Left lung (tissue), 10 donors: ENCODE measurements around the gene SH3YL1. TPM values are rescaled to one million over a fixed set of nuclear protein-coding genes. Genes with fewer than 3 reads are reported as not detected.

ENCODE experiments used
- ATAC-seq: fragments of 200-7000 bp; cut with Tn5 transposase; one replicate; pipeline ENCODE4 v1.9.1; 2020; ENCODE audit warnings: moderate library complexity
- DNase-seq, 4 donors: peaks; one replicate each; pipeline ENCODE4 v3.0.0-alpha.2; 2013 to 2020
- H3K27ac ChIP-seq, 2 donors: fragments of 200-600 bp; sonication (generic) in 1 of 2; one replicate each; pipeline versions ENCODE4 v1.5.0 to v1.8.0; 2020 to 2021
- H3K27me3 ChIP-seq, 2 donors: fragments of 200-600 bp; sonication (generic) in 1 of 2; one replicate each; pipeline versions ENCODE4 v1.5.0 to v1.8.0; 2020 to 2021
- H3K36me3 ChIP-seq, 2 donors: fragments of 200-600 bp; sonication (generic) in 1 of 2; one replicate each; pipeline versions ENCODE4 v1.5.0 to v1.8.0; 2020 to 2021
- H3K4me1 ChIP-seq, 2 donors: fragments of 200-600 bp; one replicate each; pipeline ENCODE4 v1.8.0; 2021
- H3K4me3 ChIP-seq, 2 donors: fragments of 200-600 bp; sonication (generic) in 1 of 2; one replicate each; pipeline versions ENCODE4 v1.5.0 to v1.8.0; 2020 to 2021; ENCODE audit warnings: mild to moderate bottlenecking in 1 of 2
- H3K9me3 ChIP-seq, 2 donors: fragments of 200-600 bp; sonication (generic) in 1 of 2; one replicate each; pipeline versions ENCODE4 v1.5.0 to v1.8.0; 2020 to 2021
- CTCF ChIP-seq, 2 donors: fragments of 200-600 bp; sonication (generic) in 1 of 2; IDR thresholded peaks; one replicate each; pipeline versions ENCODE4 v1.5.0 to v1.8.0; 2021; ENCODE audit warnings: antibody characterized with exemption in 2 of 2
- intact Hi-C, 2 donors: fragments of 100-400 bp; cut with DNase I; formaldehyde crosslinking; loops; one replicate each; pipeline versions ENCODE4 v1.11.2 to v1.14.2; 2022
- polyA plus RNA-seq, 6 donors: library from polyadenylated mRNA; unstranded; fragments of 120-200 nt; gene quantifications; one replicate each; pipeline ENCODE4 v1.2.1, GENCODE V29; 2013; ENCODE audit not compliant: insufficient read length in 6 of 6
- total RNA-seq, 2 donors: library from RNA; stranded (reverse); fragmentation: NEBNext Ultra II Directional; extraction: Animal tissue kit (Norgen Biotek cat#: 25700); gene quantifications; one replicate each; pipeline ENCODE4 v1.2.1, GENCODE V29; 2021
- donor health status: DM: no; HTN: yes; CAD: no.
- donor health status: DM: no; HTN: no; CAD: no.

The SH3YL1 gene
- total and polyA plus RNA-seq, 8 donors, result 49.1 to 157 (median 112) TPM

- Histone ChIP-seq H3K4me1 (no peaks in the 10 kb centered on the region), H3K9me3 (no peaks in the 10 kb centered on the region), H3K27ac (no peak overlapping the region), H3K27me3 (no peaks in the 10 kb centered on the region), H3K4me3 (no peak overlapping the region), H3K36me3 (peaks cover 0 to 50% of the 10 kb centered on the region in 2 donors)
- no peak for TF ChIP-seq CTCF (IDR thresholded peaks at IDR 0.05)
- intact Hi-C loops, result no loop called here
- no peak for DNase-seq
- ATAC-seq, result no peak
These were observed 39.7 kb downstream of the SH3YL1 start for GRCh38 chr2:223971-224760.

- intact Hi-C loops, result no loop called here
- peaks cover 0 to 51% of the 10 kb centered on the region in 2 donors for H3K36me3 ChIP-seq
- H3K27ac ChIP-seq, result no peak overlapping the region
- no peaks in the 10 kb centered on the region for H3K9me3 ChIP-seq
- H3K4me1 ChIP-seq, result no peaks in the 10 kb centered on the region
- DNase-seq (no peak), ATAC-seq (no peak)
- no peak for TF ChIP-seq CTCF (IDR thresholded peaks at IDR 0.05)
- no peak overlapping the region for H3K4me3 ChIP-seq
- H3K27me3 ChIP-seq, result no peaks in the 10 kb centered on the region
These were observed 40.4 kb downstream of the SH3YL1 start for GRCh38 chr2:223451-223850.

- peaks cover 0 to 20% of the 10 kb centered on the region in 2 donors for H3K36me3 ChIP-seq
- intact Hi-C loops, result no loop called here
- ATAC-seq (no peak), DNase-seq (no peak)
- no peak overlapping the region for H3K27ac ChIP-seq
- peaks cover 0 to 4% of the 10 kb centered on the region in 2 donors for H3K9me3 ChIP-seq
- TF ChIP-seq CTCF (IDR thresholded peaks at IDR 0.05), result no peak
- H3K4me1 ChIP-seq, result no peaks in the 10 kb centered on the region
- peaks cover 0 to under 1% of the 10 kb centered on the region in 2 donors for H3K27me3 ChIP-seq
- no peak overlapping the region for H3K4me3 ChIP-seq
These were observed 47.8 kb downstream of the SH3YL1 start for GRCh38 chr2:216068-216467.

GRCh38 chr2:213932-214693 is 49.7 kb downstream of the SH3YL1 start:
- Histone ChIP-seq H3K27ac (no peak overlapping the region), H3K9me3 (peaks cover 0 to 4% of the 10 kb centered on the region in 2 donors), H3K27me3 (peaks cover 0 to 14% of the 10 kb centered on the region in 2 donors), H3K4me1 (no peaks in the 10 kb centered on the region), H3K36me3 (peaks cover 0 to 16% of the 10 kb centered on the region in 2 donors), H3K4me3 (no peak overlapping the region)
- no peak for TF ChIP-seq CTCF (IDR thresholded peaks at IDR 0.05)
- no peak for DNase-seq
- ATAC-seq, result no peak
- intact Hi-C loops, result no loop called here
